ENCODE data around the gene NCKAP5. TPM values are rescaled to one million over a fixed set of nuclear protein-coding genes. Genes with fewer than 3 reads are reported as not detected.

The NCKAP5 gene
- polyA plus RNA-seq, 1 experiment = 16.6 TPM

DNA sequence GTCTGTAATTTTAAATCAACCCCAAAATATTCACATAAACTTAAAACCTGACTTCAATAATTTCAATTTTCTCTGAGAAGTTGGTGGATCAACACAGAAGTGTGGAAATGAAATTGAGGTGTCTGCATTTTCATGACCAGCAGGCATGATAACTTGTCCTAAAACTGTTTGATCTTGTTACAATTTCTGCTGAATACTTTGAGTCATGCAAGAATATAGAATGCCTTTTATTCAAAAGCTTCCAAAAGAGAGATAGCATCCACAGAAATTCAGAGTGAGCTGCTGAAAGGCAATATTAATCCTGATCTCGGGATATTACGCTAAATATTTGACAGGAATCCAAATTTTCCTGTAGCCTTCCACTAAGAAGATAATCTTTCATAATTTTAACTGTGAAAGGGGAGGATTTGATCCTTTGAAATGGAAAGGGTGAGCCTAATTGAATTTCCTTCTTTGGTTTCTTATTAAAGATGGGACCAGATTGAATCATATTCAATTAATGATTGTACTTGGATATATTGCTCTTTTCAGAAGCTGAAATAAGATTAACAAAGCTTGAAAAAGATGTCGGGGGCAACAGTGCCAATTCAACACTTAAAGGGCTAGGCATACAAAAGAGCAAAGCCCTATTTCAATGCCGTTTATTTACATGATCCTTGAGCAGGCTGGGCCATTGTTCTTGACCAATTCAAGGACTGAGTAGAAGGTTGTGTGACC, 129.3 kb downstream of the NCKAP5 start:
- POLR2A ChIA-PET = no interaction called here
- no peaks in the 10 kb centered on the region for H3K9me3 ChIP-seq (ENCODE audit: control insufficient read depth, insufficient read depth, low read length)
- TF ChIP-seq, protein P1, sequence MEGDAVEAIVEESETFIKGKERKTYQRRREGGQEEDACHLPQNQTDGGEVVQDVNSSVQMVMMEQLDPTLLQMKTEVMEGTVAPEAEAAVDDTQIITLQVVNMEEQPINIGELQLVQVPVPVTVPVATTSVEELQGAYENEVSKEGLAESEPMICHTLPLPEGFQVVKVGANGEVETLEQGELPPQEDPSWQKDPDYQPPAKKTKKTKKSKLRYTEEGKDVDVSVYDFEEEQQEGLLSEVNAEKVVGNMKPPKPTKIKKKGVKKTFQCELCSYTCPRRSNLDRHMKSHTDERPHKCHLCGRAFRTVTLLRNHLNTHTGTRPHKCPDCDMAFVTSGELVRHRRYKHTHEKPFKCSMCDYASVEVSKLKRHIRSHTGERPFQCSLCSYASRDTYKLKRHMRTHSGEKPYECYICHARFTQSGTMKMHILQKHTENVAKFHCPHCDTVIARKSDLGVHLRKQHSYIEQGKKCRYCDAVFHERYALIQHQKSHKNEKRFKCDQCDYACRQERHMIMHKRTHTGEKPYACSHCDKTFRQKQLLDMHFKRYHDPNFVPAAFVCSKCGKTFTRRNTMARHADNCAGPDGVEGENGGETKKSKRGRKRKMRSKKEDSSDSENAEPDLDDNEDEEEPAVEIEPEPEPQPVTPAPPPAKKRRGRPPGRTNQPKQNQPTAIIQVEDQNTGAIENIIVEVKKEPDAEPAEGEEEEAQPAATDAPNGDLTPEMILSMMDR (IDR thresholded peaks at IDR 0.05; ENCODE audit: low read depth, low read length) = no peak
- no peak for DNase-seq (ENCODE audit: low read depth, low spot score)
- no peak overlapping the region for H3K4me3 ChIP-seq (ENCODE audit: low read depth, low read length)
- CTCF ChIA-PET = no interaction called here
- H3K27ac ChIP-seq (ENCODE audit: low read depth, low read length) = no peak overlapping the region
- H3K27me3 ChIP-seq (ENCODE audit: control insufficient read depth, insufficient read depth, low read length) = no peaks in the 10 kb centered on the region

DNA sequence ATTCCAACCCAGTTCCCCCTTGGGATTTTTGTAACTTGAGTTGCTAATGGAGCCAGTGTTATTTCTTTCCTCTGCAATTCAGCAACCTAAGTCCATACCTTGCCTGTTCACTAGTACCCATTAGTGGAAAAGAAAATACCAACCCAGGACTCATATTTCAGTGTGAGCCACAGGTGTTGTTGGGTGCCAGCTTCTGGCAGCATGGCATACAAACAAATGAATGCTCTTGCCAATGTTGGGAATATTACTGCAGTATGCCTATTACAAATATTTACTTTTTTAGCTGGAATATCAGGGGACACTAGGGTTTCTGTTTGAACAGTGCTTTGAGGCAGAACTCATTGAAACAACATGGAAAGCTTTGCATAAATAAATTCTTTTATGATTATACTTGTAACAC, 130.2 kb downstream of the NCKAP5 start:
- H3K27ac ChIP-seq (ENCODE audit: low read depth, low read length) = no peak overlapping the region
- no peak for DNase-seq (ENCODE audit: low read depth, low spot score)
- ChIA-PET CTCF (no interaction called here), POLR2A (no interaction called here)
- no peak overlapping the region for H3K4me3 ChIP-seq (ENCODE audit: low read depth, low read length)
- TF ChIP-seq, protein P1 (IDR thresholded peaks at IDR 0.05; ENCODE audit: low read depth, low read length) = no peak
- H3K27me3 ChIP-seq (ENCODE audit: control insufficient read depth, insufficient read depth, low read length) = no peaks in the 10 kb centered on the region
- no peaks in the 10 kb centered on the region for H3K9me3 ChIP-seq (ENCODE audit: control insufficient read depth, insufficient read depth, low read length)

DNA sequence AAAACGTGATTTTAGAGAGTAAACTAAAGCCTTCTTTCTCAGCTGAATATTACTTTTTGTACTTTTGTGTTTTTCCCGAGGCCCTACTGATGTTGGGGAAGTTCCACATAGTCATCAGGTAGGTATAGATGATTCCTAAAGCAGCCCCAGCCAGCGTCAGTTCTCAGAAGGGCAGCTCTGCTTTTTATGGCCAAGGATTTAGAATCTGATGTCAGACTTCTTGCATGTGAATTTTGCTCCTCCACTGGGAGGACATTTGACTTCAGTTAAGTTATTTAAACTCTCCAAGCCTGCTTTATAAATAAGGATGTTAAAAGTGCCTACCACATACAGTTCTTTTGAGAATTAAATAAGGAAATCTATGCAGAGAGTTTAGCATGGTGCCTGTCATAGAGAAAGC, 130.8 kb downstream of the NCKAP5 start:
- no peak for DNase-seq (ENCODE audit: low read depth, low spot score)
- H3K27me3 ChIP-seq (ENCODE audit: control insufficient read depth, insufficient read depth, low read length) = no peaks in the 10 kb centered on the region
- H3K9me3 ChIP-seq (ENCODE audit: control insufficient read depth, insufficient read depth, low read length) = no peaks in the 10 kb centered on the region
- ChIA-PET CTCF (interaction anchor here (0.7 kb wide), 1 partner anchor 342 kb away, joined by 3 read pairs; no protein-coding TSS in a partner anchor), POLR2A (no interaction called here)
- TF ChIP-seq, protein P1 (IDR thresholded peaks at IDR 0.05; ENCODE audit: low read depth, low read length) = no peak
- no peak overlapping the region for H3K27ac ChIP-seq (ENCODE audit: low read depth, low read length)
- no peak overlapping the region for H3K4me3 ChIP-seq (ENCODE audit: low read depth, low read length)

DNA sequence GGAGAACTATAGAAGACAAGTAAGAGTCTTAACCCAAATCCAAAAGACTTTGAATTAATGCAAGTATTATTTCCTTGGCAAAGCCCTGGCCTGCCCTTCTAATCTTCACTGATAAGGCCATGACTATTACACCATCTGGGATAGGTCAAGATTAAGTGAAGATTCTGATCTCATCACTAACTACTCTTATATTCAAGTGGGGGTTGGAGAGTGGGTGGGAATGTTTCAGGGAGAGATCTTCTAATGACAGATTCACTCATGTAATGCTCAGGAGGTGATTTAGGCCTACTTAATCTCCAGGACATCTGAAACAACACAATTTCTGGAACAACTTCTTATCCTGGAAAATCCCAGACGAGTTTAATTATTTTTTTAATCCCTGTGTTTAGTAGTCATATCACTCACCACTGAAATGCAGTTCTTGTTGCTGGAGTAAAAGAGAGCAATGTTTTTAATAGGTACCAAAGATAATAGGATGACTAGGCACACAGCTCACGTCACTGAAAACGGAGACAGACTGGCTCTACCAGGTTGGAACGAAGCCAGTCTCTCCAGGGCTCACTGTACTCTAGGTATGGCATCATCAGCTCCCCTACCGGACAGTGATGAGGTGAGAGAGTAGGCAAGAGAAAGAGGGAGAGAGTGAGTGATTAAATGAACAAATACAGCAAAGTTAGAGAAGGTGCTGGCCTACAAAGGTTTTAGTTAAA, 133.1 kb downstream of the NCKAP5 start:
- POLR2A ChIA-PET = no interaction called here

More for the DNA sequence above, 133.1 kb downstream of the NCKAP5 start:
- Histone ChIP-seq H3K27me3 (ENCODE audit: control insufficient read depth, insufficient read depth, low read length) (no peaks in the 10 kb centered on the region), H3K4me3 (ENCODE audit: low read depth, low read length) (no peak overlapping the region), H3K9me3 (ENCODE audit: control insufficient read depth, insufficient read depth, low read length) (no peaks in the 10 kb centered on the region), H3K27ac (ENCODE audit: low read depth, low read length) (no peak overlapping the region)
- TF ChIP-seq, protein P1 (IDR thresholded peaks at IDR 0.05; ENCODE audit: low read depth, low read length) = peak; percentile 28
- DNase-seq (ENCODE audit: low read depth, low spot score) = peak; percentile 24
- CTCF ChIA-PET = interaction anchor here (0.9 kb wide), 2 partner anchors 12 to 345 kb away, joined by 3 read pairs; no protein-coding TSS in a partner anchor

Data from AG04450 (cell line).